DOHH2 (cell line): ENCODE data around the gene NUP98.
"Not testable (repeated sequence)": the region's sequence is repeated elsewhere in the genome, so short reads cannot be mapped to it uniquely, and the experiment has no call there.

Experiments
- H3F3A ChIP-seq: fragments of 200-600 bp; sonication (generic), shearing (Covaris generic); 2 replicates; pipeline ENCODE4 v1.6.0; 2016; ENCODE audit warnings: antibody characterized with exemption, mild to moderate bottlenecking; ENCODE audit not compliant: control insufficient read depth, insufficient read depth
- H3K27ac ChIP-seq: fragments of 200-600 bp; sonication (generic); 2 replicates; pipeline ENCODE4 v1.5.1; 2014; ENCODE audit warnings: low read depth, mild to moderate bottlenecking, low read length, moderate library complexity
- H3K27me3 ChIP-seq: fragments of 200-600 bp; sonication (generic); 2 replicates; pipeline ENCODE4 v1.6.1; 2014; ENCODE audit warnings: mild to moderate bottlenecking, low read length, mixed read lengths; ENCODE audit not compliant: control insufficient read depth
- H3K36me3 ChIP-seq: fragments of 200-600 bp; sonication (generic); 2 replicates; pipeline ENCODE4 v1.6.1; 2014; ENCODE audit warnings: mild to moderate bottlenecking, low read length, moderate library complexity, mixed read lengths; ENCODE audit not compliant: control insufficient read depth
- H3K4me1 ChIP-seq: fragments of 200-600 bp; sonication (generic); 2 replicates; pipeline ENCODE4 v1.6.1; 2014; ENCODE audit warnings: mild to moderate bottlenecking, low read length, mixed read lengths; ENCODE audit not compliant: control insufficient read depth
- H3K4me2 ChIP-seq: fragments of 200-600 bp; sonication (generic); 2 replicates; pipeline ENCODE4 v1.6.0; 2014; ENCODE audit warnings: mild to moderate bottlenecking, low read length, moderate library complexity
- H3K4me3 ChIP-seq: fragments of 200-600 bp; sonication (generic); 2 replicates; pipeline ENCODE4 v1.5.1; 2014; ENCODE audit warnings: mild to moderate bottlenecking, low read length, mixed read lengths
- H3K79me2 ChIP-seq: fragments of 200-600 bp; sonication (generic); 2 replicates; pipeline ENCODE4 v1.6.1; 2014; ENCODE audit warnings: mild to moderate bottlenecking, low read length, mixed read lengths; ENCODE audit not compliant: control insufficient read depth
- H3K9me2 ChIP-seq: fragments of 200-600 bp; sonication (generic); replicated peaks from 2 replicates; pipeline ENCODE4 v1.6.1; 2014; ENCODE audit warnings: mild to moderate bottlenecking, low read length, mixed read lengths; ENCODE audit not compliant: control insufficient read depth
- H3K9me3 ChIP-seq: fragments of 200-600 bp; sonication (generic); 2 replicates; pipeline ENCODE4 v1.6.1; 2014; ENCODE audit warnings: antibody characterized with exemption, low read length, mixed read lengths; ENCODE audit not compliant: control insufficient read depth, insufficient read depth
- H4K20me1 ChIP-seq: fragments of 200-600 bp; sonication (generic); 2 replicates; pipeline ENCODE4 v1.6.0; 2014; ENCODE audit warnings: low read depth, mild to moderate bottlenecking, antibody characterized with exemption, low read length, moderate library complexity; ENCODE audit not compliant: control insufficient read depth, insufficient read depth
- CTCF ChIP-seq: fragments of 200-600 bp; sonication (generic); IDR thresholded peaks from one replicate; pipeline ENCODE4 v1.5.1; 2014; ENCODE audit warnings: antibody characterized with exemption, mild to moderate bottlenecking, low read depth, low read length; ENCODE audit not compliant: poor library complexity, severe bottlenecking
- EZH2phosphoT487 ChIP-seq: fragments of 200-600 bp; sonication (generic); IDR thresholded peaks from 2 replicates; pipeline ENCODE4 v1.6.1; 2017; ENCODE audit warnings: borderline replicate concordance, mild to moderate bottlenecking, antibody characterized with exemption, low read length, moderate library complexity, mixed read lengths

NUP98 gene

GRCh38 chr11:3815845-3816244 is 18.5 kb upstream of the NUP98 start:
- H3K4me3 ChIP-seq: no peak overlapping the region
- no peaks in the 10 kb centered on the region for H3K79me2 ChIP-seq
- H3K27me3 ChIP-seq: no peaks in the 10 kb centered on the region
- no peaks in the 10 kb centered on the region for H4K20me1 ChIP-seq
- H3K36me3 ChIP-seq: no peaks in the 10 kb centered on the region; the same call in 1 of the 2 replicates
- no peaks in the 10 kb centered on the region for H3K4me1 ChIP-seq
- H3K27ac ChIP-seq: no peak overlapping the region
- no peaks in the 10 kb centered on the region for H3K9me2 ChIP-seq
- no peak overlapping the region for H3K4me2 ChIP-seq
- no peaks in the 10 kb centered on the region for H3K9me3 ChIP-seq
- no peaks in the 10 kb centered on the region for H3F3A ChIP-seq
- TF ChIP-seq EZH2phosphoT487: no peak
- no peak for TF ChIP-seq CTCF

- H3K4me3 ChIP-seq, H3K27me3 ChIP-seq, H3K36me3 ChIP-seq, H3K9me3 ChIP-seq, H3K79me2 ChIP-seq, H3K27ac ChIP-seq, H3K9me2 ChIP-seq, H3K4me2 ChIP-seq, H3K4me1 ChIP-seq, H3F3A ChIP-seq, H4K20me1 ChIP-seq: not testable (repeated sequence)
Observed at GRCh38 chr11:3814832-3815231, 17.5 kb upstream of the NUP98 start.

- Histone ChIP-seq H3K4me3 (no peak overlapping the region), H3K4me2 (no peak overlapping the region), H4K20me1 (no peaks in the 10 kb centered on the region), H3K9me2 (no peaks in the 10 kb centered on the region), H3K79me2 (no peaks in the 10 kb centered on the region), H3K4me1 (peaks cover 14% of the 10 kb centered on the region), H3K27ac (no peak overlapping the region), H3K9me3 (no peaks in the 10 kb centered on the region), H3K36me3 (no peaks in the 10 kb centered on the region), H3F3A (0 out of 2 replicates have a peak, but pooled peaks cover 3% of the 10 kb centered on the region), H3K27me3 (no peaks in the 10 kb centered on the region)
- no peak for TF ChIP-seq CTCF
- no peak for TF ChIP-seq EZH2phosphoT487
Observed at GRCh38 chr11:3810951-3811350, 13.6 kb upstream of the NUP98 start.

GRCh38 chr11:3810446-3810845 is 13.1 kb upstream of the NUP98 start:
- TF ChIP-seq CTCF: no peak
- H3K36me3 ChIP-seq: no peaks in the 10 kb centered on the region
- no peaks in the 10 kb centered on the region for H4K20me1 ChIP-seq
- H3F3A ChIP-seq: 0 out of 2 replicates have a peak, but pooled peaks cover 3% of the 10 kb centered on the region
- no peak overlapping the region for H3K27ac ChIP-seq
- no peaks in the 10 kb centered on the region for H3K79me2 ChIP-seq
- no peaks in the 10 kb centered on the region for H3K27me3 ChIP-seq
- H3K4me3 ChIP-seq: no peak overlapping the region
- H3K9me3 ChIP-seq: no peaks in the 10 kb centered on the region
- H3K4me2 ChIP-seq: no peak overlapping the region
- H3K4me1 ChIP-seq: peaks cover 14% of the 10 kb centered on the region
- no peaks in the 10 kb centered on the region for H3K9me2 ChIP-seq
